GM19238 (cell line): ENCODE data around the gene CASK.
"Not testable (repeated sequence)": the region's sequence is repeated elsewhere in the genome, so short reads cannot be mapped to it uniquely, and the experiment has no call there.

Source experiments
- DNase-seq: peaks from one replicate; pipeline ENCODE4 v3.0.0; 2011; ENCODE audit warnings: low spot score; ENCODE audit not compliant: insufficient read length

The CASK gene

GRCh38 chrX:41732260-41732659 lies 191.1 kb downstream of the CASK start:
- DNase-seq = no peak

GRCh38 chrX:41730081-41730480 lies 193.3 kb downstream of the CASK start:
- no peak for DNase-seq

- DNase-seq = no peak
Measured at GRCh38 chrX:41728125-41728524, 195.2 kb downstream of the CASK start.

GRCh38 chrX:41723826-41724225 lies 199.5 kb downstream of the CASK start, which contains the start of gene GPR82:
Gene GPR82 (plus strand): TSS chrX:41724181. CDS start chrX:41727027, 2,846 bp downstream.
- DNase-seq = no peak

DNA sequence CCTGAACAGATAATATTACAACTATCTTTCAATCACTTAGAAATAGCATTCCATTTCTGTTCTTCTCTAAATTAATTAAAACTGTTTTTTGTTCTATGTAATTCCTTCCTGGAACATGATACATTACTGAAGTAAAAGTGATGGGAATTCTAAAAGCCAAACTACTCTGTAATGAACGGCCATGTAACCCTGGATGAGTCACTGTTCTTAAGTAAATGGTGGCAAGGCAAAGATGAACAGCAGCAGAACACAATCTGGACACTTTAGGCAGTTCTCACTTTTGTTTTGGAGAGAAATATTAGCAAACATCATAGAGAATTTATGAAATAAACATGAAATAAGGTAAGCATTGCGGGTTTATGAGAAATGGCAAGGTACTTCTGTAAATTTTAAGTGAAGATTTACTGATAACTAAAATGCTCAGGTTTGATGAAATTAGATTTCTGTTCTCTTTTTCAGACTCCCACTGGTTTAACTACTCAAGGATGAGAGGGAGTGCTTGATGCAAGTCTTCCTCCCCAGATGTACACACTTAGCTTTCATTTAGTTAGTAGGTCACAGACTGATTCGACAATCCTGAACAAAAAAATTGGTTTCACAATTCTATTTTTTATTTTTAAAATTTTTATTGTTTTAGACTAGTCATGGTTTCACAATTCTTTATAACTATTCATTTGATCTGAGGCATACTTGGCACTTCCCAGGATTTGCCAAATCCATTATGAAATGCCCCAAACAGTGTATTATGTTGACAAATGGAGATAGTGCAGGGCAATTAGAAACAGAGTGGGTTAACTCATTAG lies 200.3 kb downstream of the CASK start:
- no peak for DNase-seq

- DNase-seq = no peak
Measured at GRCh38 chrX:41722214-41722613, 201.1 kb downstream of the CASK start.

DNA sequence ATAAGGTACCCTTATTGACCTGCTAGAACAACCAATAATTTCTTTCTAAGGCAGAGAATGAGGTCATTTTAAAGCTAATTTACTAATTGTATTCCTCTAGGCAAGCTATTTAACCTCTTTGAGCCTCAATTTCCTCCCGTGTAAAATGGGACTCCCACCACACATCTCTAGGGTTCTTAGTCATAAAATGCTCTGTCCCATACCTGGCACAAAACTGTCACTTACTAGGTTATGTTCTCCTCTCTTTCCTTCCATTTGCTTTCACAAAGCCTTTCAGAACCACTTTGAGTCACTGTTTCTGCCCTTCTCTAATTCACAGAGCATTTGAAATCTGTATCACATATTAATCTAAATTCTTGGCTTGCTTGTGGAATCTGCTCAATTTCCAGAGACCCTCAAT lies 201.8 kb downstream of the CASK start:
- DNase-seq = no peak

- no peak for DNase-seq
Measured at GRCh38 chrX:41720125-41720779, 203.1 kb downstream of the CASK start.

GRCh38 chrX:41719610-41720009 lies 203.7 kb downstream of the CASK start:
- DNase-seq = not testable (repeated sequence)

DNA sequence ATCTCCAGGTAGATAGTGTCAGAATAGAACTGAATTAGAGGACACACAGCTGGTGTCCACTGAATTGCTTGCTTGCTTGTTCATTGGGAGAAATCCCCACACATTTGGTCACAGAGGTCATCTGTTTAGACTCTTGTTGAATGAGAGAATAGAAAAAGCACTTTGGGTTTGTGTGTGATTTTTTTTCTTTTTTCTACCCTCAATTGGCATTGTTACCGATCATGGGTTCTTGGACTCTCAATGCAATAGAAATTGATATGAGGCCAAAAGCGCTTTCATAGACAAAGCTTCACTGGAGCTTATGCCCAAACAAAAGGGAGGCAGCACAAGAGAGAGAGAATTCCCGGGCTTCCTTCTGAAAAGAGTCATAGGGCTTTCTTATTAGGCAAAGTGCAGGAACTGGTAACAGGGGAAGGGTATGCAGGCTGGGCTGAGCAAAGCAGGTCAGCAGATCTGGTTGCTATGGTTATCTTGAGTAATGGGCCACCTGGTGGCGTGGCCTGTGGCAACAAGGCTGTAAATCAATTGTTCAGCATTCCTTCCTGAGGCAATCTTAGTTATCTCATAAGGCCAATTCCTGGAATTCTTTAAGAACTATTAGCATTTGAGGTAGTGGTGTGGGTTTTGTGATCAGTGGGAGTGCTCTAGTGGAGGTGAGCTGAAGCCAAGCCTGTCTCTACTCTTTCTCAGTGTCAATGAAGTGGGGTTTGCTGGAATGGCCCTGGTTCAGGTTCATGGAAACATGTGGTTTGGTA lies 204.7 kb downstream of the CASK start:
- no peak for DNase-seq

DNA sequence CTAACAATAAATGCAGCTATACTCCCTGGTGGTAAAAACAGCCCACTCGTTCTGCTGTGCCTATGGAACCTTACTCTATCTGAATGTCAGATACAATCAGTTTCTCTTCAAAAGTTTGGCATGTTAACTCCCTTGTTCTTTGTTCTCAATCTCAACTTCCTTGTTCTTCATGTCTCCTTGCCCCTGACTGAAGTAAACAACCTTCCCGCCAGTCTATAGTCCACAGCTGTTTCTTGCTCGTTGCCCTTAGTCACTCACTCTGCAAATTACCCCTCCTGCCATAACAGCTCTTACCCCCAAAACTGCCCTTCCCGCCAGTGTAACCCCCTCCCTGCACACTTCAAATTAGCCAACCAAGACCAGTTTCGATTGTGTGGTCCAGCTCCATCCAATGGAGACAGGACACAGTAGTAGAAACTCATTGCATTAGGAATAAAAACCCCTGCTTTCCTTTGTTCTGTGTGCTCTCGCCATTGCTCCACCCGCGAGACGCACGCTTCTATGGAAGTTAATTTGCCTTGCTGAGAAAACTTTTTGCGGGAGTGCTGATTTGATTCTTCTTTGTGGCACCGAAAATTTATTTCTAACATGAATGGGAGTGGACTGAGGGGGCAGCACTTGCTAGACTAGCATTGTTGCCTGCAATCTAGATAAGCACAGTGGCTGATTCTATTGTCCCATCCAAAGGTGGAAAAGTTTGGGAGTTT lies 206.4 kb downstream of the CASK start:
- no peak for DNase-seq

DNA sequence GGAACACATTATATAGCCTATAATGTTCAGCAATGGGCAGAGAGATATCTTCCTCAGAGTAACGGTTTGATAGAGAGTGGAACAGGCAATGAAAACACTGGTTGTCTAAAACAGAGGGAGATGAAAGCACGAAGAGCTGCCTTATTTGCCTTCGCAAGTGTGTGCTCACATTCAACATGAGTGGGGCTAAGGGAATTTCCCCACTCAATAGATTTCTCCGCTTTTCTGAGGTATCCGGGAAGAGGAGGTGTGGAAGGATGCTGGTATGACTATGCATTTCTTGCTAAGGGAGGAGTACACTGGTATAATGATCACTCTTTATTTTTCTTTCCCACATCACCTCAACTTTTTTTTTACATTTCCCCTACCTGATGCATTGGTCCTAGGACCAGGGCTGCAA lies 207.1 kb downstream of the CASK start:
- no peak for DNase-seq

DNA sequence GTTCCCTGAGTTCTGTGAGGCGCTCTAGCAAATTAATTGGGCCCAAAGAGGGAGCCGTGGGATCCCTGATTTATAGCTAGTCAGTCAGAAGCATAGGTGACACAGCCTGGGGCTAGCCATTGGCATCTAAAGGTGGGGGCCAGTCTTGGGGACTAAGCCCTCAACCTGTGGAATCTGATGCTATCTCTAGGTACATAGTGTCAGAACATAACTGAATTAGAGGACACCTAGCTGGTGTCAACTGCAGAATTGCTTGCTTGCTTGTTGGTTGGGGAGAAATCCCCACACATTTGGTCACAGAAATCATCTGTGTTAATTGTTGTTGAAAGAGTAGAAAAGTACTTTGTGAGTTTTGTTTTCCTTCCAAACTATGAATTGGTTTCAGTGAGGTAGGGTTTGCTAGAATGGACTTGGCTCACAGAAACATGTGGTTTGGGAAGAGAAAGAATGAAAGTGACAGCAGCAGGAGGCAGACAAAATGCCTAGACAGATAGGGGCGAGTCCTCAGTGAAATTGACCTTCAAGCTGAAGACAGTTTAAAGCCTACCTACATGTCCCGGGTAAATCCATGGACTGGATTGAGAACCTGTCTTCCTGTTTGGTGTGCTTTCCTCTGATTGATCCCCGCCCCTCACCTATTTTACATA lies 212.2 kb downstream of the CASK start:
- no peak for DNase-seq

GRCh38 chrX:41708486-41708885 lies 214.9 kb downstream of the CASK start:
- DNase-seq = no peak

DNA sequence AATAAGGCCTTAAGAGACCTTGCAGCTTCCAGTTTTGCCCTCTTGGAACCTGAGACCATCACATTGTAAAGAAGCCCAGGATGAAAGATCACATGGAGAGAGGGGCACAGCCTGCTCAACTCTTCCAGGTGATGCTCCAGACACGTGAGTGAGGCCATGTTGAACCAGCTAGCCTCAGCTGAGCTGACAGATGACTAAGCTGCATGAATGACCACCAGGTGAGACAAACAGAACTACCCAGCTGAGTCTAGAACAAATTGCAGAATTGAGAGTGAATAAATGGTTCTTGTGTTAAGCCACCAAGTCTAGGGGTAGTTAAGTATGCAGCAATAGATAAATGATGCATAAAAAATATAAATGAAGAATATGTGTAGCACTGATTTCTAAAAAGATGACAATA lies 216.1 kb downstream of the CASK start:
- no peak for DNase-seq

- DNase-seq = peak; percentile 10
Measured at GRCh38 chrX:41705680-41706374, 217.5 kb downstream of the CASK start.

GRCh38 chrX:41705042-41705441 lies 218.3 kb downstream of the CASK start:
- no peak for DNase-seq

- no peak for DNase-seq
Measured at GRCh38 chrX:41703574-41704029, 219.8 kb downstream of the CASK start.

- no peak for DNase-seq
Measured at GRCh38 chrX:41695426-41695825, 227.9 kb downstream of the CASK start.

GRCh38 chrX:41693024-41693423 lies 230.3 kb downstream of the CASK start:
- no peak for DNase-seq
